SU-DHL-6 (cell line): ENCODE data around the gene PTRHD1.

ENCODE experiments used
- EZH2phosphoT487 ChIP-seq: fragments of 200-600 bp; sonication (generic), shearing (Covaris generic); conservative IDR thresholded peaks from 2 replicates; pipeline ENCODE4 v1.6.1; 2018; ENCODE audit warnings: mild to moderate bottlenecking, antibody characterized with exemption, low read length, moderate library complexity, mixed read lengths
- TF ChIP-seq, protein P1 (sequence below): fragments of 200-600 bp; sonication (generic); IDR thresholded peaks from one replicate; pipeline ENCODE4 v1.5.1; 2017; ENCODE audit warnings: antibody characterized with exemption, mild to moderate bottlenecking, low read length, moderate library complexity; ENCODE audit not compliant: insufficient read depth, poor library complexity, severe bottlenecking

GRCh38 chr2:24756789-24757188, 36.4 kb downstream of the PTRHD1 start:
- TF ChIP-seq, protein P1, sequence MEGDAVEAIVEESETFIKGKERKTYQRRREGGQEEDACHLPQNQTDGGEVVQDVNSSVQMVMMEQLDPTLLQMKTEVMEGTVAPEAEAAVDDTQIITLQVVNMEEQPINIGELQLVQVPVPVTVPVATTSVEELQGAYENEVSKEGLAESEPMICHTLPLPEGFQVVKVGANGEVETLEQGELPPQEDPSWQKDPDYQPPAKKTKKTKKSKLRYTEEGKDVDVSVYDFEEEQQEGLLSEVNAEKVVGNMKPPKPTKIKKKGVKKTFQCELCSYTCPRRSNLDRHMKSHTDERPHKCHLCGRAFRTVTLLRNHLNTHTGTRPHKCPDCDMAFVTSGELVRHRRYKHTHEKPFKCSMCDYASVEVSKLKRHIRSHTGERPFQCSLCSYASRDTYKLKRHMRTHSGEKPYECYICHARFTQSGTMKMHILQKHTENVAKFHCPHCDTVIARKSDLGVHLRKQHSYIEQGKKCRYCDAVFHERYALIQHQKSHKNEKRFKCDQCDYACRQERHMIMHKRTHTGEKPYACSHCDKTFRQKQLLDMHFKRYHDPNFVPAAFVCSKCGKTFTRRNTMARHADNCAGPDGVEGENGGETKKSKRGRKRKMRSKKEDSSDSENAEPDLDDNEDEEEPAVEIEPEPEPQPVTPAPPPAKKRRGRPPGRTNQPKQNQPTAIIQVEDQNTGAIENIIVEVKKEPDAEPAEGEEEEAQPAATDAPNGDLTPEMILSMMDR = no peak
- TF ChIP-seq EZH2phosphoT487 = no peak
